GM12891 (cell line): ENCODE results near the gene PPP1R14C.

ENCODE experiments used
- POLR2A ChIP-seq: IDR thresholded peaks from 2 replicates; pipeline ENCODE4 v1.6.1; 2011; ENCODE audit warnings: low read depth, low read length, control low read depth
- POLR2AphosphoS5 ChIP-seq: IDR thresholded peaks from 2 replicates; pipeline ENCODE4 v1.6.1; 2011; ENCODE audit warnings: low read depth, low read length, control low read depth
- POU2F2 ChIP-seq: IDR thresholded peaks from 2 replicates; pipeline ENCODE4 v1.6.1; 2011; ENCODE audit warnings: low read depth, mild to moderate bottlenecking, control low read depth, low read length, moderate library complexity
- SPI1 ChIP-seq: IDR thresholded peaks from 2 replicates; pipeline ENCODE4 v1.6.1; 2011; ENCODE audit warnings: low read depth, low read length, control low read depth
- TAF1 ChIP-seq: IDR thresholded peaks from 2 replicates; pipeline ENCODE4 v1.6.1; 2011; ENCODE audit warnings: low read depth, low read length, control low read depth

- no peak for TF ChIP-seq POLR2AphosphoS5
- TF ChIP-seq POLR2A, result no peak
- no peak for TF ChIP-seq SPI1
- TF ChIP-seq TAF1, result no peak
- TF ChIP-seq POU2F2, result no peak
Measured at GRCh38 chr6:150276937-150277742, 134.3 kb downstream of the PPP1R14C start.
